T-helper 1 cell (primary cell): ENCODE results near the gene GIMAP2.
"Not testable (repeated sequence)": the region's sequence is repeated elsewhere in the genome, so short reads cannot be mapped to it uniquely, and the experiment has no call there.

Experiments
- DNase-seq, 5 donors: peaks; one replicate each; pipeline ENCODE4 v3.0.0-alpha.2; 2012 to 2020

The GIMAP2 gene

DNA sequence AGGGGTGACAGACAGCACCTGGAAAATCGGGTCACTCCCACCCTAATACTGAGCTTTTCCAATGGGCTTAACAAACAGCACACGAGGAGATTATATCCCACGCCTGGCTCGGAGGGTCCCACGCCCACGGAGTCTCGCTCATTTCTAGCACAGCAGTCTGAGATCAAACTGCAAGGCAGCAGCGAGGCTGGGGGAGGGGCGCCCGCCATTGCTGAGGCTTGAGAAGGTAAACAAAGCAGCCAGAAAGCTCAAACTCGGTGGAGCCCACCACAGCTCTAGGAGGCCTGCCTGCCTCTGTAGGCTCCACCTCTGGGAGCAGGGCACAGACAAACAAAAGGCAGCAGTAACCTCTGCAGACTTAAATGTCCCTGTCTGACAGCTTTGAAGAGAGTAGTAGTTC, 6.9 kb upstream of the GIMAP2 start:
- not testable (repeated sequence) for DNase-seq

DNA sequence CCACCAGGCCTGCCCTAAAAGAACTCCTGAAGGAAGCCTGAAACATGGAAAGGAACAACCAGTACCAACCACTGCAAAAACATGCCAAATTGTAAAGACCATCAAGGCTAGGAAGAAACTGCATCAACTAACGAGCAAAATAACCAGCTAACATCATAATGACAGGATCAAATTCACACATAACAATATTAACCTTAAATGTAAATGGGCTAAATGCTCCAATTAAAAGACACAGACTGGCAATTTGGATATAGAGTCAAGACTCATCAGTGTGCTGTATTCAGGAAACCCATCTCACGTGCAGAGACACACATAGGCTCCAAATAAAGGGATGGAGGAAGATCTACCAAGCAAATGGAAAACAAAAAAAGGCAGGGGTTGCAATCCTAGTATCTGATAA, 5.1 kb upstream of the GIMAP2 start:
- not testable (repeated sequence) for DNase-seq

DNA sequence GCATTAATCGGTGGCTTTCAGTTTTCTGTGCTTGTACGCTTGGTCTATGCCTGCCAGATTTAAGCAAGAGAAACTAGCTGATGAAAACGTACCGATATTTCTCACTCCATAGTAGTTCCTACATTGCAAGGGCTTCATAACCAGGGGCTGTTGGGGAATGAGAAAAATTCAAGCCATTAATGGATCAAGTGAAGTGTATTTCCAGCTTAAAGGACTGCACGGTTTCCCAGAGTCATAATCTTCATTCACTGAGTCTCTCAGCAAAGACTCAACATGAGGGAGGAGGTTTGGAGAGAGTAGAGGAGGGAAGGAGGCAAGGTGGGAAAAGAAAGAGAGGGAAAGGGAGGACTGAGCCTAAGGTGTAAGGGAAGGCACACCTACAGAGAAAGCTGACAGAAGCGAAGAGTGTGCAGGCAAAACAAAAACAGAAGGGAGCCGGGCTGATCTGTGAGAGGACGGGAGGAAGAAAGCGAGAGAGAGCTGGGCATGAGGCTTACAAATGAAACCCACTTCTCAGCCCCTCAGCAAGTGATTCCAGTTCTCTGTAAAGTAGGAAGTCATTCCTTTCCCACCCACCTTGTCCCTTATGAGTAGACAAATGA, 625 bp downstream of the GIMAP2 start:
- DNase-seq, result no peak

DNA sequence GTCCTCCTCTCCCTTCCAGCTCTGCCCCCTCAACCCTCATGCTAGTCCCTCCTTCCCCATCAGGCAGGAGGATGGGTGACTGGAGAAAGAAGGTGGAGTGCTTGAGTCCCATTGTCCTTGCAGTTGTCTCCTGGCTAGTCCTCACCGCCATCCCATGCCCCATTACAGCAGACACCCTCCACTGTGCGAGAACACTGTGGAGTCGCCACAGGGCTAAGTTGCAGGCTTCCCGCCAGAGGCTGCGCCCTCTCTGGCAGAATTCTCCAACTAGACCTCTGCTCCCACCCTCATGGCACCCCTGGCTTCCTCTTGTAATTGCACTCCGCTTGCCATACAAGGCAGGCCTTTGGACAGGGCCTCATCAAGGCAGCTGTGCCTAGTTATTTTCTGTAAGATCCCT, 3.1 kb downstream of the GIMAP2 start:
- DNase-seq, result no peak

DNA sequence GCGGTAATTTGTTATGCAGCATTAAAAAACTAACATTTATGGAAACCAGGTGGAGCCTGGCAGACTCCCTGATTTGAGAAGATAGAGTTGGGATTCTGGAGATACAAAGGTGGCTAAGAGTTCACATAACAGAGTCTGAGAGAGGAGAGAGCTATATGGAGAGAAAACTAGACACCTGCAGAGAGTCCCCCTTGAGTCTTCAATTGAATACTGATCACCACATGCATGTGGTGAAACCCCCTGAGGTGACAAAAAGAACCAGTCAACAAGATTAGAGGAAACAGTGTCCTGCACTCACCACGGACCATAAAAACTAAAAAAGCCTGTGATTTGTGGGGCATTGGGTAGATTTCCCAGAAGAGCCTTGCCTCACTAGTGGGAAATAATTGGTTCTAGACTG, 10.1 kb downstream of the GIMAP2 start:
- DNase-seq, result no peak

DNA sequence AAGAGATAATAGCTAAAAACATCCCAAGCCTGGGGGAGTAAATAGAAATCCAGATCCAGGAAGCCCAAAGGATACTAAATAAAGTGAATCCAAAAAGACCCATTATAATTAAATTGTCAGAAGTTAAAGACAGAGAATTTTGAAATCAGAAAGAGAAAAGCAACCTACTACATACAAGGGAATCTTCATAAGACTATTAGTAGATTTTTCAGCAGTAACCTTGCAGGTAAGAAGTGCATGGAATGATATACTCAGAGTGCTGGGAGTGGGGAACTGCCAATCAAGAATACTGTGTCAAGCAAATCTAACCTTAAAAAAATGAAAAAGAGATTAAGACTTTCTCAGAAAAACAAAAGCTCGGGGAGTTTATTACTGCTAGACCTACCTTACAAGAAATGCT, 17.7 kb downstream of the GIMAP2 start:
- DNase-seq, result no peak

DNA sequence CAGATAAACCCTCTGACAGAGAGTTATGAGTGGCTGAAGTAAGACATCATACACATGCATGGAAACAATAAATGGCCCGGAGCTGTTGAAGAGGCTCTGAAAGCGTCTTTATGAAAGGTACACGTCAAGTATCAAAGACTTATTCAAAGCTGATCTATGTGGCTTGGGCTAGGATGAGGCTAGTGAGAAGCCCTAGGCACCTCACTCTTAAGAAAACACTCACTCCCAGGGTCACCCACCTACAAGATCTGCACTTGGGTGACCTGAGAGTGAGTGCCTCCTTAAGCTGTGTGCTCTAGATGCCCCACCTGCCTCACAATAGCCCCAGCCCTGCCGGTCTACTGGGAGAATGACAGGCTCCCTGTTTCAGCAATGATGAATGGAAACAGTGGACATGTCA, 29.8 kb downstream of the GIMAP2 start:
- DNase-seq, result peak in 1 of 5 donors; percentile 40

DNA sequence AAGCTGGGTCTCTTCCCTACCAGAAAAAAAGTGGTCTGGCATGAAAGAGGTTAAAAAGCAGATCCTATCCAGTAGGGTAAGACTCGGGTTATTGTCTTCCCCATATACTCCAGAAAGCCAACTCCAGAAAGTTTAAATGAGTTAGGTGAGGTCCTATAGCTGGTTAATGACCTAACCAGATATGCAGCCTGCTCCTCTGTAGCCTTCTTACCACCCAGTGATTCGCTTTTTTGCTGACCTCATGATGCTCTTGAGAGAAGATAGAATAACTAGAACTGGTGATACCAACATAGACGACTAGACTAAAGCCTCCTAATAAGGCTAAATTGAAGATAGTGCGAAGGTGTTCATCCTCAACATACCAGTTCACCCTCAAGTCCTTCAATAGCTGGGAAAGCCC, 30.2 kb downstream of the GIMAP2 start:
- DNase-seq, result peak in 1 of 5 donors; percentile 27

DNA sequence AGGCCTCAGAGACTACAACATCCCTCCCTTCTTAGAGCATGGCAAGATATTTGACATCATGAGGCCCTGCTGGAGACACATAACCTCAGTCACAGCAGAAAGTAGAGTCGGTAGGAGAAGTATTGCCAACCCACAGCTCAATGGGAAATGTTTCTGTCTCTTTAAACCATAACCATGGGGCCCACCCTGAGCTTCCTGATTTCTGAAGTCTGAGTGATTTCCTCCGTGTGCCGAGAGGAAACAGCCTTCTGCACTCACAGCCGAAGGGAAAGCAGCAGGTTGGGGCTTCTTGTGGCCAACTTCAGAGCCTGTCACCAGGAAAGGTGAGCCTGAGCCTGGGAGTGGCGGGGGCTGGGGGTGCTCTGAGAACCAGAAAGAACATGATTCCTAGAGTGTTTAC, 30.9 kb downstream of the GIMAP2 start, which contains the start of gene GIMAP1:
Gene GIMAP1 (plus strand): TSS at position 246 of the 400 bp plus-strand sequence. CDS start 2,435 bp downstream, outside the sequence.
- peak in 3 of 5 donors; percentile 47 to 82 (median 50) for DNase-seq

DNA sequence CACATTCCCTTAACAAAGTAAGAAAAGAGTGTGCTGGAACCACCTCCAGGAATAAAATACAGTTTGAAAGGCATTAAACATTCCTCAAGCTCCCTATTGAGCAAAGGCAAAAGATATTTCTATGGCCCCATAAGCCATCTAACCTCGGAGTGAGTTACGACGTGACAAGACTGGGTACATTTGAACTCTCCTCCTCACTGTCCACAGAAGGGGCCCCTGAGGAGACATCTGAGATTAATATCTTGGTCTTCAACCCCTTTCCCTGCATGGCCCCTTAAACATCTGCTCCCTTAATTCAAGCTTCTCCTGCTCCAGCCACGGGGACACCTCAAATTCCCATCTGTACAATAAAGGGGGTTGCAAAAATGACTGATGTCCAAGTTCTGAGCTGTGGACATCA, 31.4 kb downstream of the GIMAP2 start:
- DNase-seq, result no peak

DNA sequence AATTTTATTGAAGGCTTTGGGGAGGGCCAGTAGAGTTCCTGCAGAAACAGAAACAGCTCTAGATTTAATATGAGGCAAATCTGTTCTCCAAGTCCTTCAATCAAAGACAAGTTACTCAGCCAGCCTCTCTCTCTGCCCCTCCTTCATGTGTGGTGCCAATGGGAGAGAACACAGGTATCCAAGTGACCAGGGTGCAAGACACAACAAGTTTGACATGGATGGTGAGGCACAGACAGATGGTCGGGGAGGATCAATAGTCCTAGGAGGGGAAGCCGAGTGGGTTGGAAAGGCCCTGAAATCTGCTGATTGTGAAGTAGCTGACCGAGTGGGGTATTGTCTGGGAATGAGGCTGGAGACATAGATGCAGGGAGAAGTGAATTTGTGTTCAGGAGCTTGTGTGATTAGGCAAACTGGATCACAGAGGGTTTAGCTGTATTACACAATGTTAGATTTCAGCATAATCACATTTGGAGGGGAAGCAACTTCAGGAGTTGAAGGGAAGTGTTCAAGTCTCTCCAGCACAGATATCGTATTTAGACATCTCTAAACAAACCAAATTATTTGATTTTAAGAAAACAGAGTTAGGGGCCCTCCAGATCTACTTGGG, 32.4 kb downstream of the GIMAP2 start:
- no peak for DNase-seq

DNA sequence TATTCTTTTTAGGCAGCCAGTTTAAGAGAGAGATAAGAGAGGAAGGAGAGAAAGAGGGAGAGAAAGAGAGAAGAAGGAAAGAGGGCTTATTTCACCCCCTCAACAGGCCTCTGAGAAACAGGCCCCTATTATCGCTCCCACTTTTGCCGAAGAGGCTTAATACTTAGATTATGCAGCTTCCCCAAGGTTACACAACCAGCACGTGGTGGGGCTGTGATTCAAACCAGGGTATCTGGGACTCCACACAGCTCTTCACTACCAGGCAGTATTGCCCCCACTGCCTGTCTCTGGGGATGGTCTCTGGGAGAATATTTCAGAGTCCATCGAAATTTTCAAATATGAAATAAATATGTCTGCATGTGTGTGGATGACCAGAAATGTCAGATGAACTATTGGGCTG, 33.9 kb downstream of the GIMAP2 start:
- no peak for DNase-seq

DNA sequence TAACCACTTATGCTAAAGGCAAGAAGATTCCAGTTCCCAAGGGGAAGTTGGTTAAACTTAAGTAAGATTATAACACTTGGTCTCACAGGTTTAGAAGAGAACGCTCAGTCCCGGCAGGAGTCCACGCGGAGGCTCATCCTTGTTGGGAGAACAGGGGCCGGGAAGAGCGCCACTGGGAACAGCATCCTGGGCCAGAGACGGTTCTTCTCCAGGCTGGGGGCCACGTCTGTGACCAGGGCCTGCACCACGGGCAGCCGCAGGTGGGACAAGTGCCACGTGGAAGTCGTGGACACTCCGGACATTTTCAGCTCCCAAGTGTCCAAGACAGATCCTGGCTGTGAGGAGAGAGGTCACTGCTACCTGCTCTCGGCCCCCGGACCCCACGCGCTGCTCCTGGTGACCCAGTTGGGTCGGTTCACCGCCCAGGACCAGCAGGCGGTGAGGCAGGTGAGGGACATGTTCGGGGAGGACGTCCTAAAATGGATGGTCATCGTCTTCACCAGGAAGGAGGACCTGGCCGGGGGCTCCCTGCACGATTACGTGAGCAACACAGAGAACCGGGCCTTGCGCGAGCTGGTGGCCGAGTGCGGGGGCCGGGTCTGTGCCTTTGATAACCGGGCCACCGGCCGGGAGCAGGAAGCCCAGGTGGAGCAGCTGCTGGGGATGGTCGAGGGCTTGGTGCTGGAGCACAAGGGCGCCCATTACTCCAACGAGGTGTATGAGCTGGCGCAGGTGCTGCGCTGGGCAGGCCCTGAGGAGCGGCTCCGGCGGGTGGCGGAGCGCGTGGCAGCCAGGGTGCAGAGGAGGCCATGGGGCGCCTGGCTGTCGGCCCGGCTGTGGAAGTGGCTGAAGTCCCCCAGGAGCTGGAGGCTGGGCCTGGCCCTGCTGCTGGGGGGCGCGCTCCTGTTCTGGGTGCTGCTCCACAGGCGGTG, 34.7 kb downstream of the GIMAP2 start:
- DNase-seq, result no peak

DNA sequence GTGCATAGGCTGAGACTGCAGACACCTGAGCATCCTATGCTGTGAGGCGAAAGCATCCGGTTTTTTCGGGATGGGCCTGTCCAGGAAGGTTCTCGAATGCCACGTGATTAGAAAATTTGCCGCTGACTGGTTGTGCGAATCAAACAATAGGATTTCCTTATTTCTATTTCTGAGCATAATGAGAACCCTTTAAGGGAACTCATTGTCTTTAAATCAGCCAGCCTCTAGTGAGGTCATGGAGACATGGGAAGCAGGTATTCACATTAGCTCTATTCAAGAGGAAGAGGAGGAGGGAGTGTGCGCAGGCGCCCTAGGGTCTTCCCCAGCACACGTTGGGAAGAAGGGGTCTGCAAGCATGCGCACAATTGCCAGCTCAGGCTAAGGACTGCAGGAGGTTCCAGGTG, 36.5 kb downstream of the GIMAP2 start:
- no peak for DNase-seq

DNA sequence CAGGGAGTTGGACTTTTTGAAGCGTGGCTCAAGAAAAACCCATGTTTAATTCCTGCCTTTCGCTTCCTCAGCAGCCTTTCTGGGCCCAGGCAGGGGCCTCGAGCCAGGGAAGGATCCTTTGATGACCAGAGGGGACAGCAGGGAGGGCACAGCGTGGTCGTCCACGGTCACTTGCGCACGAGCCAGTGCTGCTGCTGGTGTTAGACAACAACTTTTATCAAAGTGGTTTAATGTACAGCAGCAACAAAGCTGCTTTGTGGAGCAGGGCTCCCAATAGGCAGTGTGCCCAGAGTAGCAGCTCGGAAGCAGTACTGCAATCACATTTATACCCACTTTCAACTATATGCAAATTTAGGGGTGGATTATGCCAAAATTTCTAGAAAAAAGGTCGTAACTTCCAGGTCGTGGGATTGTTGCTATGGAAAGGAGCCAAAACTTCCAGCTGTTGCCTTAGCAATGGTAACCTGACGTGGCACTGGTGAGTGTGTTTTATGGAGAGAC, 37.0 kb downstream of the GIMAP2 start:
- DNase-seq, result no peak

DNA sequence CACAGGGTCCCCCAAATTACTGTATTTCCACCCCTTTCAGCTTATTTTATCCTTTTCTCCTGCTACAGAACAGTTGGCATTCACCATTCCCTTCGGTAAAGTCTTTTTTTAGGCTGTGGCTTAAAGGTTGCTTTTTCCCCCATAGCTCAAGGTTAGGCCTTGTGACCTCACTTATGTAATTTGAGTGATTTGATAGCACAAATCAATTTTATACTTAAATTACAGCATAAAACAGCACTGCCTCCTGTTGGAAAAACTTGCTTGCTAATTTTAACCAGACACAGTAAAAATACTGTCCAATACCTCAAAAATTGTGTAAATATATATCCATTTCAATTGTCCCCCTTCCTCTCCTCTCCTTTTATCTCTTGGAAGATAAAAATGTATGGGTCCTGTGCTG, 38.0 kb downstream of the GIMAP2 start:
- DNase-seq, result no peak

DNA sequence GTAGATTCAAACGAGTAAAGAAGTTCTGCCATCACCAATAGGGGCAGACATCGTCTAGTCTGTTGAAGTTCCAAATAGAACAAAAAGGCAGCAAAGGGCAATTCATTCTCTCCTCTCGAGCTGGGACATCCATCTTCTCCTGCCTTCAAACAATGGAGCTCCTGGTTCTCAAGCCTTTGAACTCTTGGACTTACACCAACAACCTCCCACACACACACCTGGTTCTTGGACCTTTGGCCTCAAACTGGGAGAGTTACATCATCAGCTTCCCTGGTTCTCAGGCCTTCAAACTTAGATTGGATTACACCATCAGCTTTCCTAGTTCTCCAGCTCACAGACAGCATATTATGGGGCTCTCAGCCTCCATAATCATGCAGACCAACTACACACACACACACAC, 41.9 kb downstream of the GIMAP2 start:
- DNase-seq, result no peak

DNA sequence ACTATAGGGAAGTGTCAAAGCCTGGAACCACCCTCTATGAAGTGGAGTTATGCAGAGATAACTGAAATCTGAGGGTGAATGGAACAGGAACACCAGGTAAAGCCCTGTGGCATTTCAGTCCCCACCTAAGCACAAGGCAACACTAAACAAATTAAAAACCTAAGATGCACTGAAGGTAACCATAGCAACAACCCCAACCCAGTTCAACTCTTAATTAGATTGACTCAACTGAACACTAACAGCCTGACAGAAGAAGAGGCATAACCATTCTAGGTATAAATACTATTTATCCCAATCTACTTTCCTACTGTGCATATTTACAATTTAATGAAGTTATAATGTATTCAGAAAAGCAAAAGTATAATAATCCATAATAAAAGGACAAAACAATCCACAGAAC, 42.5 kb downstream of the GIMAP2 start:
- no peak for DNase-seq

DNA sequence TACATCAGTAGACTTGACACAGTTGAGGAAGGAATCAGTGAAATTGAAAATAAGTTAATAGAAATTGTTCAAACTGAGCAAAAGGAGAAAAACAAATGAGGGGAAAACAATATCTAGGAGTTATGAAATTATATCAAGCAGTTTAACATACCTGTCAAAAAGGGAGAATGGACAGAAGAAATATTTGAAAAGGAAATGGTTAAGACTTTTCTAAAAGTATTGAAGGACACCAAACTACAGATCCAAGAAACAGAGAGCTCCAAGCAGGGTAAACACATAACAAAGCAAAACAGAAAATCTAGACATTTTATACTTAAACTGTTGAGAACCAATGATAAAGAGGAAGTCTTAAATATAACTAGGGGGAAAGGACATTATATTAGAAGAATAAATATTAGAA, 43.1 kb downstream of the GIMAP2 start:
- no peak for DNase-seq

DNA sequence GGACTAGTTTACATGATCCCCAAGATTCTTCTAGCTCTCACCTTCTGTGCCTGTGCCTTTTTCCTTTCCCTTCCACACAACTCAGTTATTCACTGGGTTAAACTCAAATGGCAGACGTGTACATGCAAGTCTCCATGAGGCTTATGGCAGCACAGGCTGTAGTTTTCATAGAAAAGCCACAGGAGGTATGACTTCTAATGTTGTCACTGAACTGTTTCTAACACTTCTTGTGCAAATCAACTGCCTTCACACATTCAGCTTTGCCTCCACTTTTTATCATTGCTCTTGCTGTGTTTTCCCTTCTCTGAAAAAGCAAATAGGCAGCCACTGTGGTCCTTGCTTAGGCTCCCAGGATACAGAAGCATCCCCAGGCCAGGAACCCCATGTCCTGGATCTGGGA, 46.4 kb downstream of the GIMAP2 start:
- DNase-seq, result peak in 1 of 5 donors; percentile 78

DNA sequence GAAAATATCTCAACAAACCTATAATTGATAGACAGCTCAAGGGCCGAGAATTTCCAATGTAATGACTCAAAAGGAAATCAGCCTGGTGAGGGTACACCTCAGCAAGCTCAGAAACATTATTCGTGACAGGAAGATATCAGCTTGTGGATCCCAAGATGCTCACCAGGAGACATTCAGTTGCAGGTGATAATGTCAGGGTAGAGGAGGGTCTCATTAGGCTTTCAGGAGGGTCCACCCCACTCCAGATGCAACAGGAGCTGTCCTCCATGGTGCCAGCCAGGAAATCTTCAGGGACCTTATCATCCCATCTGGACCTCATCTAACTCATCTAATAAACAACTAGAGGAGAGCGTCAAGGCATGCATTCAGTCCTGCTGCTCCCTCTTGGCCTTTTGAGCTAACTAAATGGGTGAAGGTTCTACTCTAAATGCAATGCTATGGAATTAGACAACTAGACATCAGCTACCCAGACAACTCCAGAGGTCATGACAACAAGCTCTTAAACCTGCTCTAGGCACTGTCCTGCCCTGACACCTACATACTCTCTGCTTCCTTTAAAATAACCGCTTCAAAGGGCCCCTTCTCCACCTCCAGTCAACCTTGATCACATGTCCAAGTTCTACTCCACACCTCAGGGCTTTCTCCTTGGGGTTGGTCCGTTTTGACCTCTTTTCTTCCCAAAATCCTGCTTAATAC, 47.4 kb downstream of the GIMAP2 start:
- DNase-seq, result no peak

DNA sequence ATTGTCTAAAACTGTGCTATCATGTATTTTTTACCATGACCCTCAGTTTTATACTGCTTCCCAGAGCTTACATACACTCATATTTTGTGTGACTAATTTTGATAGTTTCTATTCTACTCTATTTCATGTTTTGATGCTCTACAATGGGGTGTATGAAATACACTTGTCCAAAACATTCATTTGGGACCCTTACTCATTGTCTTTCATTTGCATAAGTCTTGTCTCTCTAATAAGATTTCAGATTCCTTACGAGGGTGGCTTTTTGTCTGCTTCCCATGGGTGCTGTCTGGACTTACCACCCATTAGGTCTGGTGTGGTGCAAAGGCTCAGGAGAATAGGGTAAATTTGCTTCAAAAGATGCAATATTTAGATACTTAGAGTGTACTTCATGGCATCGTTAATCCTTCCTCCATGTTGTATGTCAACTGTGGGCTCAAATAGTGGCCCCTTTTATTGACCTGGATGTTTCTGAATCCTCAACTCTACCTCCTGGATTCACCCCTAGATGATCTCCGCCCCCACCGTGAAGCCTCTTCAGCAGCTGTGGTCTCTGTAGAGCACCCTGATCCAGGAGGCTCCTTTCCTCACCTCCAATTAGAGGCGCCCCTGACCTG, 48.1 kb downstream of the GIMAP2 start:
- no peak for DNase-seq
